Suprapubic skin (tissue), 3 donors: Measurements from ENCODE around the gene COL6A1.

ENCODE experiments used
- CTCF ChIP-seq, 2 donors: fragments of 200-600 bp in 1 of 2; fragments of 450-650 bp in 1 of 2; sonication (generic) in 1 of 2; IDR thresholded peaks; one replicate each; pipeline ENCODE4 v1.5.1; 2016 to 2019; ENCODE audit warnings: antibody characterized with exemption in 2 of 2, mild to moderate bottlenecking in 1 of 2, moderate library complexity in 1 of 2
- EP300 ChIP-seq: sonication (generic); formaldehyde crosslinking; IDR thresholded peaks from one replicate; pipeline ENCODE4 v1.6.1; 2017; ENCODE audit warnings: antibody characterized with exemption

DNA sequence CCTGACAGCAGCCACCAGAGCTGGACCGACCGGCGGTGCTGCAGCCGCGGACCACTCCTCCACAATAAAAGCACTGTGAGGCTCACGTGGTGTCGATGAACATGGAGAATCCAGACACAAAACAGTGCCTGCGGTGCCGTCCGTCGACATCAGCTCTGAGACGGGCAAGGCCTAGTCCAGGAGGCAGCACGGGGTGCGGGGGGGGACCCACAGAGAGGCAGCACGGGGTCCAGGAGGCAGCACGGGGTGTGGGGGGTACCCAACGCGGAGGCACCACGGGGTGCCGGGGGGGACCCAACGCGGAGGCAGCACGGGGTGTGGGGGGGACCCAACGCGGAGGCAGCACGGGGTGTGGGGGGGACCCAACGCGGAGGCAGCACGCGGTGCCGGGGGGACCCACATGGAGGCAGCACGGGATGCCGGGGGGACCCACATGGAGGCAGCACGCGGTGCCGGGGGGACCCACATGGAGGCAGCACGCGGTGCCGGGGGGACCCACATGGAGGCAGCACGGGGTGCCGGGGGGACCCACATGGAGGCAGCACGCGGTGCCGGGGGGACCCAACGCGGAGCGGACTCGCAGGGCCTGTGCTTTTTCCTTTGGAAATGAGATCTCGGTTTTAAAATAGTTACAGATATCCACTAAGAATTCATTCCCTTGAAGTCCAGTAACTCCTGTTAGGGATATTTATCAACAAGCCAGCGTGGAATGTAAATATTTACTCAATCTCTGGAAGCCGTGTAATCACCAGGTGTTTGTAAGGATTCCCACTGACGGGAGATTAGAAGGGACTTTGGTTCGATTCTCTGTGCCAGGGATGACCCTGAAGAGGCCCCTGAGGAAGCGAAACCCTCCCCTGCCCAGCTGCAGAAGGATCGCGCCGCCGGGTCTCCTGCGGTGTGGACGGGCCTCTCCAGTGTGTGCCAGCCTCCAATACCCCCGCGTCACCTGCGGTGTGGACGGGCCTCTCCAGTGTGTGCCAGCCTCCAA, 52.1 kb downstream of the COL6A1 start:
- no peak for TF ChIP-seq CTCF (IDR thresholded peaks at IDR 0.05)
- TF ChIP-seq EP300, result no peak
